ENCODE results near the gene CFC1B.
"Not testable (repeated sequence)": the region's sequence is repeated elsewhere in the genome, so short reads cannot be mapped to it uniquely, and the experiment has no call there.

Gene CFC1B

DNA sequence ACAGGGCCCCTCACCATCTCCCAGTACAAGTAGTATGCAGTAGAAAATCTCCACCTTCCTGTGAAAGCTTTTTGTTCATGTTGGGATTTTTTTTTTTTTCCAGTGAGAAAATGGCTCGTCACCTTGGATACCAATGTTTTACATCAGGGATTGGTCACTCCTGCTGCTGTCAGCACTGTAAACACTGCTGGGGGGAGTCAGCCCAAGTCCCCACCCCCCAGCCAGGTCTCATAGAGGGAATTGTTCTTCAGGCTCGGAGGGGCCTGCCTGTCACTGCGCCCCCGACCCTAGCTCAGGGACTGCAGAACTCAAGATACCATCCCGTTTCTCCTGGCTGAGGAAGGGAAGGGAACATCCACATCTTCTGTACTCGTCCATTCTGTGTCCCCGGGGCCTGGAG, at the start of gene CFC1B:
Gene CFC1B, plus strand, starts transcription at position 231 of the 400 bp plus-strand sequence. CDS start 263 bp downstream, outside the sequence.
- not testable (repeated sequence) for H3K4me3 ChIP-seq (ENCODE audit: low read depth, low read length)

DNA sequence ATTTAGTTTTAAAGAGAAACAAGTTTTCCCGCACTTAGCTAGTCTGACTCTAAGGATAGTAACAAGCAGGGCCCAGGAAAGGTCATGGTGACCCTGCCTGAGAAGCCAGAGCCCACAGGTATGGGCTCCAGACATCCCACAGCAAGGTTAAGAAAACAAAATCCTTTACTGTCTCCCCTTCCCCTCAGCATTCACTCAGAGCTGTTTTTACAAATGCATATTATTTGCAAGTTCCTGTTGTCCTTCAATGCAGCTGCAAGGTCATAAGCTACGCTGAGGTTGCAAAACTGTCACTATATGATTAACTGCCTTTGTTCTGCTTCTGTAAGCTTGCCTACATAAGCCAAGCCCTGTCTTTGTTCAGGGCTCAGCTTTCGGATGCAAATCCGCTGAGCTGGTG, 29.9 kb upstream of the CFC1B start:
- H3K4me3 ChIP-seq (ENCODE audit: low read depth, low read length): not testable (repeated sequence)

DNA sequence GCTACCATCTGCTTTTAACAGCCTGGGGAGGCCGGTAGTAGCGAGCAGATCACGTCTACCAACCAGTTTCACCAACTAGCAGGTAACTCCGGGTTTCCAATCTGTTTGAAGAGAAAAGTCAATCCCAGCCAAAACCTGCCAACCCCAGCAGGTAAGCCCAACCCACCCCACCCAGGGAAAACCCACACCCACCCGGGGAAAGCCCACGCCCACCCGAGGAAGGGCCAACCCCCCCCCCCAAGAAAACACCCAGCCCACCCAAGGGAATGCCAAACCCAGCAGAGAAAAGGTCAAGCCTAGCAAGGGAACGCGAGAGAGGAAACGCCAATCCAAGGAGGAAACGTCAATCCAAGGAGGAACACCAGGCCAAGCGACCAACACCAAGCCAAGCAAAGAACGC, 11.8 kb upstream of the CFC1B start, which contains the start of gene POTEI:
Gene POTEI, minus strand, starts transcription at position 101 of the 400 bp plus-strand sequence. Its CDS starts 93 bp downstream, at position 8.
- not testable (repeated sequence) for H3K4me3 ChIP-seq (ENCODE audit: low read depth, low read length)

DNA sequence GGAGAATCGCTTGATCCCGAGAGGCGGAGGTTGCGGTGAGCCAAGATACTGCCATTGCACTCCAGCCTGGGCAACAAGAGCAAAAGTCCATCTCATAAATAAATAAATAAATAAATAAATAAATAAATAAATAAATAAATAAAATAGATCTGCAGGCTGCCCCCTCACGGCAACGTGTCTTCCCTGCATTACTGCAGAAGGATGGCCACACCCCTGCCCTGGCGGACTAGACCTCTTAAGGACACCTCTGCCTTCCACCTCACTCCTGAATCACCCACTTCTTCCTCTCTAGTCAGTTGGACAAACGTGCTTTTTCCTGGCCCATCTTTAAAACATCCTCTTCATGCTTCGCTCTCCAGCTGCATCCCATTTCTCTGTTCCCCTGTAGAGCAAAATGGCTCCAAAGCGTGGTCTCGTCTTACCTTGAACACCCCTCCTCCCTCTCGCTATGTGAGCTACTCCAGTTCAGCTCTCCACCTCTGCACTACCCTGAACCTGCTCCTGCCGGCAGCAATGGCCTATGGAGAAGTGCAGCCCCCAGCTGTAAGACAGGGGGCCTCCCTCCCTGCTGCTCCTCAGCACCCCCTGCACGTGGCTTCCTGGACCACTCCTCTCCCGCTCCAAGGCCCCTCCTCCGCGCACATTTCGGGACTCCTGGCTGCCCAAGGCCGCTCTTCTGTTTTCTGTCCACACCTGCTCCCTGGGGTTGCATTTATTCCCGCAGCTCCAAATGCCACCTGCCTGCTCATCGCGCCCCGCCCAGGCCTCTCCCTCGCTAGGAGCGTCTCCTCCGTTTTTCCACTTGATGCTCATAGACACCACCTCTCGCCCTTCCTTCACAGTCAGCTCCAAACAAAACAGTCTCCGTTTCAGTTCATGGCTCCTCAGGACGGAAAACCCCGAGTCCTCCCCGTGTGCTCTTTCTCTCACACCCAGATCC, 9.9 kb upstream of the CFC1B start:
- H3K4me3 ChIP-seq (ENCODE audit: low read depth, low read length): not testable (repeated sequence)

DNA sequence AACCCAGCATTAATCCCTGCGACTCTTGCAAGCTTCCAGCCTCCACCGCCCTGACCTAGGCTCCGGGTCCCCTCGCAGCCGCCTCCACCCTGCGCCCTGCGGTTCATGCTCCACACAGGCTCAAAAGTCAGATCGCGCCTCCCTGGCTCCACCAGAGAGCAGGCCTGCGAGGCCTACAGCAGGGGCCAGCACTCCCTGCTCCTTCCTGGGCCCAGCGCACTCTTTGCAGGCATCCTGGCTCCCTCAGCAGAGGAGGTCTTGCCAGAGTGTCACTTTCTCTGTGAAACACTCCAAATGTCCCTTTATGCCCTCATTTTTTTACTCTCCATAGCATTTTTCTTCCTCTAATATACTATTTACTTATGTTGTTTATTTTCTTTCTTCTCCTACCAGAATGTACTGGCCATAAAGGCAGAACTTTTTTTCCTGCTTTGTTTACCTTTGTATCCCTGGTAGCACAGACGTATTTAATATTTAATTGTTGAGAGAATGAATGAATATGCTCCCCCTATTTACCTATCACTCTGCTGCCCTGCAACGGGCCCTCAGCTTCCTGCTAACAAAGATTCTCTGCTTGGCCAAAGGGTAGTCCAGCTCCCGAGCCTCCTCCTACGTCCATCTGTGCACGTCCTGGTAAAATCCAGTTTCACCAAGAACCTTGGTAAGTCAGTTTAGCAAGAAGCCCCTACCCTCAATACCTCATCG, 9.1 kb upstream of the CFC1B start:
- H3K4me3 ChIP-seq (ENCODE audit: low read depth, low read length): not testable (repeated sequence)

DNA sequence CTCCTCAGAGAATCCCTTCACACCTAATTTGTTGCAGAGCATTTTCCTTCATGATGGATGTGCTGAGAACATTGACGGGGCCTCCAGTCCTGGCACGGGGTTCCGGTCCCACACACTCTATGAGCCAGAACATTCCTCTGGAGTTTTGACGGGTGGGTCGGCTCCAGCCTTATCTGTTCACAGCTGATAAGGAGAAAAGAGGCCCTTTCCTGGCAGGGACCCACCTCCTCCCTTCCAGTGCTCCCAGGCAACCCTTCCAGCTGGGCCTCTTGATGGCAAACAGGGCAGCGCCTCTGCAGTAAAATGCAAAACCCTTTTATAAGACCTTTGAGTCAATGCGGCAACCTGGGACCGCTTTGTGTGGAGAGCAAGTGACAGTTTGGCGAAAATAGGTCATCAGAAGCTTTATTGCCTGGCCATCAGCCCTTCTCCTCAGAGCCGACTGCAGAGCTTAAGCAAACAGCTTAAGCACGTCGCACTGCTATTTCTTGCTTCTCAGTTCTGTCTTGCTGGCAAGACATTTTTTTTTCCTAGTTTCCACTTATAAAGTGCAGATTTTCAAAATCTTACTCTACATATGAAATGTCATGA, 2.4 kb upstream of the CFC1B start:
- not testable (repeated sequence) for H3K4me3 ChIP-seq (ENCODE audit: low read depth, low read length)

DNA sequence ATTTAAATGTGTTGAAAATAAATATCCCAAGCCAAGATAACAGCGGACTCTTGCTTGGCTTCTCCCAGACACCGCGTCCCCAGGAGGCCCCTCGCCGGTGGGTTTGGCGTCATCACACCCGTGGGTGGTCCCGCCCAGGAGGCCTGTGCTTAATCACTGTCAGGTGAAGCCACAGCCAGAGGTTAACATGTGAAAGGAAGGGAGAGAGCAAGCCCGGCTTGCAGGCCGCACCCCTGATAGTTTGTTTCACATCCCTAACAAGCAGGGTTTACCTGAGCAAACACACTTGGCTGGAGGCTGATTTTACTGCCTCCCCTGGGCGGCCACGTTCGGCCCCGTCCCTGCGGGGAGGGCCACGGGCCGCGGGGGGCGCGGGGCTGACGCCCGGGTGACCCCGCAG, 1.4 kb downstream of the CFC1B start:
- H3K4me3 ChIP-seq (ENCODE audit: low read depth, low read length): not testable (repeated sequence)

DNA sequence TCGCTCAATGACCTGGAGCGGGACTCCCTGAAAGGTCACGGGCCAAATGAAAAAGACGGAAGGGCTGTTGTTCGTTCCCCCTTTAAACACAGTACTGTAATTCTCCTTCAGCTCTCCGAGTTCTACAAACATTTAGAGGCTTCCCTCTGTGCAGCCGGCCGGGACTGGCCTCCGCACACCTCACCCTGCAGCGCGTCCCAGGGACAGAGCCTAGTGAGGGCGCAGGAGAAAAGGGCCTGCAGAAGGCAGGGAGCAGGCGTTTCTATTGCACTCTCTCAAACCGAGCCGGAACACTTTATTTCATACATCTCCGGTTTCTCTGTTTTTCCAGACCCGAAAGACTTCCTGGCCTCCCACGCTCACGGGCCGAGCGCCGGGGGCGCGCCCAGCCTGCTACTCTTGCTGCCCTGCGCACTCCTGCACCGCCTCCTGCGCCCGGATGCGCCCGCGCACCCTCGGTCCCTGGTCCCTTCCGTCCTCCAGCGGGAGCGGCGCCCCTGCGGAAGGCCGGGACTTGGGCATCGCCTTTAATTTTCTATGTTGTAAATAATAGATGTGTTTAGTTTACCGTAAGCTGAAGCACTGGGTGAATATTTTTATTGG, 6.4 kb downstream of the CFC1B start:
- H3K4me3 ChIP-seq (ENCODE audit: low read depth, low read length): not testable (repeated sequence)

DNA sequence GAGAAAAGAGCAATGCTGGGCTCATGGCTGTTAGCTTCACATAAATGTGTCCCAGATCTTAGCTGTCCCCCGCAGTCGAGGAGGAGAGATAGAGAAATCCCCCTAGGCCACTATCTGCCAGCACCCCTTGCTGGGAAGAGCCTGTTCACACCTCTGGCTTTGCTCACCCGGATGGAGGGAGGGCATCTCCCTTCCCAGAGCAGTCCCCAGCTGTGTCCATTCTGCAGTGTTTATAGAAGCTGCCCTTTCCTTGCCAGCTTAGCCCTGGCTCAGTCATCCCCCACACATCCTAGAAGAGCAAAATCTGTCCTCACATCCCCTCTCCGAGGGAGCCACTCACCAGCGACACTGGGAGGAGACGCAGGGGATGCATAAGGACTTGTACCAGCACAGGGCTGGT, 8.5 kb downstream of the CFC1B start:
- H3K4me3 ChIP-seq (ENCODE audit: low read depth, low read length): not testable (repeated sequence)

DNA sequence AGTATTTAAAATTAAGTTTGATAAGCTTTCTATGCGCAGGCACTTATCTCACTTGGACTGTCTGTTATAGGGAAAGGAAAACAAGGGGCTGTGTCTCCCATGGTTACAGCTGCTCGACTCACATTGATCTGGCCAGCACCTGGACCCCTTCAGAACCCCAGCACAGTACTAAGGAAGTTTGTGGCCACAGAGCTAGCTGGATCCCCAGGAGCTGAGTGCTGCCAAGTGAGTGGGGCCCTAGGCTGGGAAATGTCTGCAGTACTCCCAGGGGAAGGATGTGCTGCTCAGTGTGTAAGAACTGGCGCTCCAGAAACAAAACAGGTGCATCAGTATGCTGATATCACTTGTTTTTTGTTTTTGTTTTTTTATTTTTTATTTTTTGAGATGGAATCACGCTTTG, 9.2 kb downstream of the CFC1B start:
- H3K4me3 ChIP-seq (ENCODE audit: low read depth, low read length): not testable (repeated sequence)

DNA sequence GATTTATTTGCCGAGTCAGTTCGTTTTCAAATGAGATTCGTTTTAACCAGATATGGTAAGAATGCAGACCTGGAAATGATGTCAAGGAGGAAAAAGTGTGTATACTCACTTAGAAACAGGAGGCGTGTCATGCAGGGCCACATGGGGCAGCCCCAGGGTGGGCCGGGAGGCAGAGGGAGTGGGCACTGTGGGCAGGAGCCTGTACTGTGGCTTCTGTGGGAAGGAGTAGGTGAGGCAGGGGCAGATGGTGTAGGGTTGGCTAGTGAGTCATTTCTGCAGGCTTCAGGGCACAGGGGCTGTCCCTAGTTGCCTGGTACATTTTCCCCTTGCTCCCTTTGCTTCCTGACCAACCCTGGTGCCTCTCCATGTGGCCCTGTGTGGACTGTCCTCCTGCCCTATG, 10.2 kb downstream of the CFC1B start:
- H3K4me3 ChIP-seq (ENCODE audit: low read depth, low read length): not testable (repeated sequence)

DNA sequence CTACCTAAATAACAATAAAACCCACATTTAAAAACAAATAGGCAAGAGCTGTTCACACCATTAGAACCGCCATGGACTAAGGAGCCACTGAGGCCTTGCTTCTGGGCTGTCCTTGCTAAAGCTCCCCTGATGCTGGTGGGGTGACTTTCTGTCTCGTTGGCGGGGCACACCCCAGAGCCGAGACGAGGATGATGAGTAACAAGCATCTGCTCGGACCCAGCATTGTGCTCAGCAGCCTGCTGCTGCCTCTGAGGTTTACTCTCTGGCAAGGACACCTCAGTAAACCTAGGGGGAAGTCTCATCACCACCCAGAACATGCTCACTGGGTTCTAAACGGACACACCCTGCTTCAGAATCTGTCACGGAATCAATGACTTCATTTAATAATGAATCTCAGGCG, 10.7 kb downstream of the CFC1B start:
- not testable (repeated sequence) for H3K4me3 ChIP-seq (ENCODE audit: low read depth, low read length)

DNA sequence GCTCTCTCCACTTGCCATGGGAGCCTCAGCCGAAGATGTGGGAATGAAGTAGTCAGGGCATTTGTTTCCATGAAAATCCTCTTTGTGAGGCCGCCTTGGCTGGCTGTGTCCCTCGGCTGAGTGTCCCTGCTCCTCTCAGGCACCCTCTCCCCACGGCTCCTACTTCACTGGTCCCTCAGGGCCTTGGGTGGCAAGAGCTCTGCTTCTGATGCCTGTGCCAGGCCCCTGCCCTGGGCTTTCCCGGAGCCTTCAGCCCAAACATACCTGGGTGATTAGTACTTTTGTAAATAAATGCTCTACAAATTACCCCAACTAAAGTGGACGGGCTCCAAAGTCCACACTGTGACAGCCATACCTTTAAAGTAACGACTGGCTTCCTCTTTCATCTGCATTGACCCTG, 15.6 kb downstream of the CFC1B start:
- not testable (repeated sequence) for H3K4me3 ChIP-seq (ENCODE audit: low read depth, low read length)

DNA sequence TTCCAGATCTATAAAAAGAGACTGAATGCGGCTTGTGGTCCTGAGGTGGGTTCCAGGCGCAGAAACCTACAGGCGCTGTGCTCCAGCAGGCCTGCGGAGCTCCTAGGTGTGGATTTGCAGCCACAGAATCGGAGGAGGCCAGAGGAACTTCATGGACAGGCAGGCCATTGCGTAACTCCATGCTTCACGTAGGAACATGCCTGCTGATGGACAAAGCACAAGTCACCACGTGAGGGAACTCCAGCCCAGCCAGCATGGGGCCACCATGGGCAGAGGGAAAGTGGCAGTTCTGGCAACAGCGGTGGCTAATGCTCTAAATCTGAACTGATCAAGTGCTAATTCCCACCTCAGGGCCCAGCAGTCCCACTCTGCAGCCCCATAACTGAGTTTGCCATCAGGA, 17.2 kb downstream of the CFC1B start:
- not testable (repeated sequence) for H3K4me3 ChIP-seq (ENCODE audit: low read depth, low read length)

DNA sequence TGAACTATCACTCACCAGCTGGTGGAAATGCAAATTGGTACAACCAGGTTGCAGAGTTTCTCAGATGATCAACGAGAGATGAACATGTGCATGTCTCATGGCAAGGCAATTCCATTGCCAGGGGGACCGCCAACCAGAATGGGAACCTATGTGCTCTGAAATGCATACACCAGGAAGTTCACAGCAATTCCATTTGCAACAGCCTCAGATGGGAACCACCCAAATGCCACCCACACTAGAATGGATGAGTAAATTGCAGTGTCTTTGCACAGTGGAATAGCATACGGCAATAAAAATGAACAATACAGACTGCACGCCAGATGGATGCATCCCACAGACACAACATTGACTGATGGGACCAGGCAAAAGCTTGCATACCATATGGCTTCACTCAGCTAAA, 21.8 kb downstream of the CFC1B start:
- H3K4me3 ChIP-seq (ENCODE audit: low read depth, low read length): not testable (repeated sequence)

DNA sequence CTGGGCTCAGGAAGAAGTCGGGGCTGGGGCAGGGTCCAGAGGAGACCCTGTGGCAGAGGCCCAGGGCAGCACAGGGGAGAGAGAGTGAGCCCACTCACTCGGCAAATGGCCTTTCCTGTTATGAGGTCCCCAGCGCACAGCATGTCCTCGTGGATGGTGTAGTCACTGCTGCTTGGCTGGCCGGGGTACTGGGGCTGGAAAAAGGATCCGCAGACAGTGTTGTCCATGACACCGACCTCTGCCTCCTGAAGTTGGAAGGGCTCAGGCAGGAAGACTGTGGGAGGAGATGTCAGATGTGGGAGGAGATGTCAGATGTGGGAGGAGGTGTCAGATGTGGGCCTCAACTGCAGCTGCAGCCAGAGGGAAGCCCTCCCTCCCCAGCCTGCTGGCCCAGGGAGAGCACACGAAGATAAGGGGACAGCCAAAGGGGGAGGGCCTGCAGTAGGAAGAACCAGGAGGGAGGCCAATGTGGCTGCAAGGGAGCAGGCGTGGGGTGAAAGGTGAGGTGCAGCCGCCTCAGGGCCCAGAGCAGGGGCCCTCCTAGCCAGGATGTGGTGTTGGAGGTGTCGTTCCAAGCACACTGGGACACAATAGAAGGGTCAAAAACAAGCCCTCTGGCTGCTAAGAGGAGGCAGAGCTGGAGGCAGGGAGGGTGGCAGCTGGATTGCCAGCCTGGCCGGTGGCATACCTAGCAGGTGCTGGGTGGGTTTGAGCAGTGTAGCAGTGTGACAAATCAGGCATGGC, 22.9 kb downstream of the CFC1B start:
- not testable (repeated sequence) for H3K4me3 ChIP-seq (ENCODE audit: low read depth, low read length)

DNA sequence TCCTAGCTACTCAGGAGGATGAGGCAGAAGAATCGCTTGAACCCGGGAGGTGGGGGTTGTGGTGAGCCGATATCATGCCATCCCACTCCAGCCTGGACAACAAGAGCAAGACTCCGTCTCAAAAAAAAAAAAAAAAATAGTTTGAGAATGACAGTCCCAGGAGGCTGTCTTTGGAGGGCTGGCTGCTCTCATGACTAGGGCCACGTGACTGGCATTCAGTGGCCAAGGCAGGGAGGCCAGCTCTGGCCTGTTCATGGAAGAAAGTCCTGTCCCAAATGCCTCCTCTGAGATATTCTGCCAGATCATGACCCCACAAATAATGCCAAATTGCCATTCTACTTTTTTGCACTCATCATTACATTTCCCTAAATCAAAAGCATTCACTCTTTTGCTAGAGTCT, 24.0 kb downstream of the CFC1B start:
- not testable (repeated sequence) for H3K4me3 ChIP-seq (ENCODE audit: low read depth, low read length)

DNA sequence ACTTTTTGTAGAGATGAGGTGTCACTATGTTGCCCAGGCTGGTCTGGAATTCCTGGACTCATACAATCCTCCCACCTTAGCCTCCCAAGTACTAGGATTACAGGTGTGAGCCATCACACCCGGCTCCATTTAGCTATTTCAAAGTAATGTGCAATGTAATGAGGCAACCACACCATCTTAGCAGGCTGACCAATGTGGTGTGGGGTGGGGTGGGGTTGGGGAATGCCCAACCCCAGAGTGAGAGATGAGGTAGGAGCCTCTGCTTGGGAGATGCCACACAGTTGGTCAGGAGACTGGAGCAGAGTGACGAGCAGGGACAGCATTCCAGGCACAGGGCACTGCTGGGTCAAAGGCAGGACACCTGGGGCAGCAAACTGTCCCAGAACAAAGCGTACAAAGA, 27.4 kb downstream of the CFC1B start:
- not testable (repeated sequence) for H3K4me3 ChIP-seq (ENCODE audit: low read depth, low read length)

DNA sequence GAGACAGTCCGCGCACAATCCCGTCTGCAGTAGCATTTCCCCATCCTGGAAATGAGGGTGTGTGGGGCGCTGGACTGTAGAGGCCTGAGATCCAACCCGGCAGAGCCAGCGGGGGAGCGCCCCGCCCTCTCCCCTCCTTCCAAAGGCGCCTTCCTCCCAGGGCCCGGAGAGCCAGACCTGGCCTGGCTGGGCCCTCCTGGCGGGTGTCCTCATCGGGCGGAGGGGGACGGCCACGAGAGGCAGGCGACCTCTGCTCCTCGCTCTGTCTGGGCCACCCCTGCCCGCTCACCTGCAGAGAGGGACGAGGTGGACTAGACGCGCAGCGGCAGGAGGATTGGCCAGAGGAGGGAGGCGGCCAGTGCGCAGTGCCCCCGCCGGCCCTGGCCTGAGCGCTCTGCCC, 28.5 kb downstream of the CFC1B start:
- H3K4me3 ChIP-seq (ENCODE audit: low read depth, low read length): not testable (repeated sequence)

DNA sequence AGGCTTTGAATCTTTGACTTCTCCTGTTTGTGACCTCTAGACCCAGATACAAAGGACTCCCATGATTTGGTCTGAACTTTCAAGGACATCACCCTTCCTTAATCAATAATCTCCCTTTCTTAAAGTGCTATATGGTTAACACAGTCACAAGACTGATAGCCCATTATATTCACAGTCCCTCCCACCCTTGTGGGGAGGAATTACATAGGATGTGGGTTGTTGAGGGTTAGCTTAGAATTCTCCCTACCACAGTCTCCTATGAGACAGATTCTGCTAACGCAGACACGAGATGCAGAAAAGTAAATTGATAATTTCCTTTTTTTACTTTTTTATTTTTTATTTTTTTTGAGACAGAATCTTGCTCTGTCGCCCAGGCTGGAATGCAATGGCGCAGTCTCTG, 33.2 kb downstream of the CFC1B start:
- not testable (repeated sequence) for H3K4me3 ChIP-seq (ENCODE audit: low read depth, low read length)
